ENCODE results near the gene SEC63. TPM values are rescaled to one million over a fixed set of nuclear protein-coding genes. Genes with fewer than 3 reads are reported as not detected.

Gene SEC63
- total and polyA plus RNA-seq, 2 of the 4 experiments (the other 2 are of a cell fraction) = 8.6 to 22.4 TPM

GRCh38 chr6:107962723-107963122 lies 4.7 kb upstream of the SEC63 start:
- H3K79me1 ChIP-seq (ENCODE audit: low read depth in 1 of 2, low read length in 2 of 2) = no peaks in the 10 kb centered on the region; a peak in 1 of 4 replicates
- TF ChIP-seq NFE2L2 (IDR thresholded peaks at IDR 0.05; ENCODE audit: low read depth, low read length) = no peak
- no peak for TF ChIP-seq RFX5 (IDR thresholded peaks at IDR 0.05; ENCODE audit: low read depth, low read length)
- TF ChIP-seq, protein P1, sequence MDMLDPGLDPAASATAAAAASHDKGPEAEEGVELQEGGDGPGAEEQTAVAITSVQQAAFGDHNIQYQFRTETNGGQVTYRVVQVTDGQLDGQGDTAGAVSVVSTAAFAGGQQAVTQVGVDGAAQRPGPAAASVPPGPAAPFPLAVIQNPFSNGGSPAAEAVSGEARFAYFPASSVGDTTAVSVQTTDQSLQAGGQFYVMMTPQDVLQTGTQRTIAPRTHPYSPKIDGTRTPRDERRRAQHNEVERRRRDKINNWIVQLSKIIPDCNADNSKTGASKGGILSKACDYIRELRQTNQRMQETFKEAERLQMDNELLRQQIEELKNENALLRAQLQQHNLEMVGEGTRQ (IDR thresholded peaks at IDR 0.05; ENCODE audit: low read depth, low read length) = no peak
- no peak for TF ChIP-seq MAFK (IDR thresholded peaks at IDR 0.05; ENCODE audit: low read depth, low read length)
- no peak for TF ChIP-seq MXI1 (IDR thresholded peaks at IDR 0.05; ENCODE audit: borderline replicate concordance, low read depth, low read length)
- TF ChIP-seq POLR2A (IDR thresholded peaks at IDR 0.05; ENCODE audit: low read depth, low read length) = no peak
- no peak for TF ChIP-seq MAZ (IDR thresholded peaks at IDR 0.05; ENCODE audit: borderline replicate concordance, low read depth, low read length)
- TF ChIP-seq FOS (IDR thresholded peaks at IDR 0.05; ENCODE audit: low read depth, low read length) = no peak
- no peak for TF ChIP-seq CHD1 (IDR thresholded peaks at IDR 0.05; ENCODE audit: low read depth, low read length)
- TF ChIP-seq SMC3 (IDR thresholded peaks at IDR 0.05; ENCODE audit: low read depth, low read length) = no peak
- no peak for TF ChIP-seq BHLHE40 (IDR thresholded peaks at IDR 0.05; ENCODE audit: low read depth, low read length)
- no peak for TF ChIP-seq CEBPB (IDR thresholded peaks at IDR 0.05; ENCODE audit: low read depth, low read length)
- TF ChIP-seq RCOR1 (IDR thresholded peaks at IDR 0.05; ENCODE audit: insufficient replicate concordance, low read length) = no peak
- TF ChIP-seq CTCF (conservative IDR thresholded peaks at IDR 0.05; ENCODE audit: low read depth, low read length) = no peak
- TF ChIP-seq RAD21 (IDR thresholded peaks at IDR 0.05; ENCODE audit: low read length) = no peak
- TF ChIP-seq, protein P2, sequence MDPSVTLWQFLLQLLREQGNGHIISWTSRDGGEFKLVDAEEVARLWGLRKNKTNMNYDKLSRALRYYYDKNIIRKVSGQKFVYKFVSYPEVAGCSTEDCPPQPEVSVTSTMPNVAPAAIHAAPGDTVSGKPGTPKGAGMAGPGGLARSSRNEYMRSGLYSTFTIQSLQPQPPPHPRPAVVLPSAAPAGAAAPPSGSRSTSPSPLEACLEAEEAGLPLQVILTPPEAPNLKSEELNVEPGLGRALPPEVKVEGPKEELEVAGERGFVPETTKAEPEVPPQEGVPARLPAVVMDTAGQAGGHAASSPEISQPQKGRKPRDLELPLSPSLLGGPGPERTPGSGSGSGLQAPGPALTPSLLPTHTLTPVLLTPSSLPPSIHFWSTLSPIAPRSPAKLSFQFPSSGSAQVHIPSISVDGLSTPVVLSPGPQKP (IDR thresholded peaks at IDR 0.05; ENCODE audit: borderline replicate concordance, low read depth, low read length) = no peak
- DNase-seq (no peak), ATAC-seq (ENCODE audit: low read depth) (no peak)
- no peak overlapping the region for H4K91ac ChIP-seq (ENCODE audit: insufficient read depth, low read depth, low read length)
- H3K56ac ChIP-seq (ENCODE audit: extremely low read depth, insufficient read depth, low read length) = no peak overlapping the region
- no peak overlapping the region for H3K4ac ChIP-seq (ENCODE audit: low read depth, low read length)
- no peak overlapping the region for H3K9ac ChIP-seq (ENCODE audit: low read depth, low read length)
- H3K27ac ChIP-seq (ENCODE audit: insufficient read depth, low read length) = no peak overlapping the region
- WGBS, 2 experiments (ENCODE audit: extremely low coverage in 2 of 2, insufficient read length in 1 of 2) = no CpG with 5 or more reads among the region's 2 CpGs
- in situ Hi-C loops (cut with MboI; ENCODE audit: low sequenced_read_pairs) = no loop called here
- dilution Hi-C loops (cut with HindIII; ENCODE audit: low sequenced_read_pairs, unreplicated experiment) = no loop called here
- H4K8ac ChIP-seq (ENCODE audit: low read depth in 2 of 2, low read length in 2 of 2) = no peak overlapping the region
- H2BK120ac ChIP-seq (ENCODE audit: low read depth, low read length) = no peak overlapping the region
- H2BK15ac ChIP-seq (ENCODE audit: low read depth, low read length) = no peak overlapping the region
- no TSS peak for BruUV-seq (replicated peaks)
- H4K5ac ChIP-seq (ENCODE audit: low read depth, low read length) = no peak overlapping the region
- H3K9me1 ChIP-seq (ENCODE audit: insufficient read depth, low read length) = no peaks in the 10 kb centered on the region
- H3K4me3 ChIP-seq (ENCODE audit: insufficient read depth, low read depth, low read length) = no peak overlapping the region
- ChIA-PET POLR2A (ENCODE audit: unreplicated experiment) (no interaction called here), CTCF (no interaction called here)
- H3K14ac ChIP-seq (replicated peaks; ENCODE audit: low read depth, low read length) = no peak overlapping the region
- no peak overlapping the region for H3K18ac ChIP-seq (ENCODE audit: low read depth, low read length)
- no peaks in the 10 kb centered on the region for H3K36me3 ChIP-seq (ENCODE audit: control insufficient read depth, insufficient read depth, low read length)
- H2AK9ac ChIP-seq (replicated peaks; ENCODE audit: low read depth, low read length, poor library complexity) = no peak overlapping the region
- no peak overlapping the region for H2BK20ac ChIP-seq (ENCODE audit: low read depth, low read length)
- no peak overlapping the region for H3K4me2 ChIP-seq (ENCODE audit: low read depth, low read length)
- H4K20me1 ChIP-seq (ENCODE audit: insufficient read depth, low read length) = no peaks in the 10 kb centered on the region
- no peak overlapping the region for H2AK5ac ChIP-seq (ENCODE audit: low read depth, low read length)
- H2AFZ ChIP-seq (replicated peaks; ENCODE audit: low read length, poor library complexity) = no peak overlapping the region
- H2BK5ac ChIP-seq (ENCODE audit: low read depth, low read length, poor library complexity, severe bottlenecking) = no peak overlapping the region
- no peaks in the 10 kb centered on the region for H3K9me3 ChIP-seq (ENCODE audit: control insufficient read depth, insufficient read depth, low read length)
- no peak overlapping the region for H3K23ac ChIP-seq (ENCODE audit: low read depth, low read length)
- no peaks in the 10 kb centered on the region for H3K27me3 ChIP-seq (ENCODE audit: control insufficient read depth, insufficient read depth, low read length)
- intact Hi-C loops (cut with micrococcal nuclease) = no loop called here
- H3K4me1 ChIP-seq (ENCODE audit: control insufficient read depth, insufficient read depth, low read length) = peaks cover 3% of the 10 kb centered on the region
